GM23338 (cell line): Measurements from ENCODE around the gene SHISA8. TPM values are rescaled to one million over a fixed set of nuclear protein-coding genes. Genes with fewer than 3 reads are reported as not detected.
"Not testable (repeated sequence)": the region's sequence is repeated elsewhere in the genome, so short reads cannot be mapped to it uniquely, and the experiment has no call there.

Source experiments
- ATAC-seq: fragments of 200-7000 bp; cut with Tn5 transposase; 3 replicates; pipeline ENCODE4 v1.9.1; 2020
- DNase-seq: peaks from one replicate; pipeline ENCODE4 v3.0.0-alpha.2; 2015; ENCODE audit warnings: low spot score
- H2AFZ ChIP-seq: fragments of 200-600 bp; sonication (generic); 2 replicates; pipeline ENCODE4 v1.8.0; 2016; ENCODE audit warnings: antibody characterized with exemption, mild to moderate bottlenecking, moderate library complexity
- H3F3A ChIP-seq: fragments of 200-600 bp; sonication (generic); replicated peaks from 2 replicates; pipeline ENCODE4 v1.8.0; 2017; ENCODE audit warnings: antibody characterized with exemption, mixed run types, low read depth
- H3K27ac ChIP-seq: fragments of 200-600 bp; sonication (generic); 2 replicates; pipeline ENCODE4 v1.6.1; 2016; ENCODE audit warnings: low read depth
- H3K27me3 ChIP-seq: fragments of 200-600 bp; sonication (generic); 2 replicates; pipeline ENCODE4 v1.8.0; 2016; ENCODE audit warnings: mild to moderate bottlenecking, mixed run types, moderate library complexity; ENCODE audit not compliant: insufficient read depth
- H3K36me3 ChIP-seq: fragments of 200-600 bp; sonication (generic); 2 replicates; pipeline ENCODE4 v1.8.0; 2016; ENCODE audit warnings: mild to moderate bottlenecking; ENCODE audit not compliant: insufficient read depth
- H3K4me1 ChIP-seq: fragments of 200-600 bp; sonication (generic); 2 replicates; pipeline ENCODE4 v1.8.0; 2016; ENCODE audit warnings: mild to moderate bottlenecking, moderate library complexity; ENCODE audit not compliant: insufficient read depth
- H3K4me2 ChIP-seq: fragments of 200-600 bp; sonication (generic); 2 replicates; pipeline ENCODE4 v1.7.1; 2017; ENCODE audit warnings: mixed run types
- H3K4me3 ChIP-seq: fragments of 200-600 bp; sonication (generic); 2 replicates; pipeline ENCODE4 v1.6.1; 2016; ENCODE audit warnings: mixed run types
- H3K79me2 ChIP-seq: fragments of 200-600 bp; sonication (generic); replicated peaks from 2 replicates; pipeline ENCODE4 v1.8.0; 2017; ENCODE audit warnings: mild to moderate bottlenecking; ENCODE audit not compliant: insufficient read depth
- H3K9me2 ChIP-seq: fragments of 200-600 bp; sonication (generic); 2 replicates; pipeline ENCODE4 v1.8.0; 2017; ENCODE audit not compliant: insufficient read depth
- H4K20me1 ChIP-seq: fragments of 200-600 bp; sonication (generic); replicated peaks from 2 replicates; pipeline ENCODE4 v1.8.0; 2017; ENCODE audit warnings: mild to moderate bottlenecking; ENCODE audit not compliant: insufficient read depth
- H3K27ac Mint-ChIP-seq: 2 replicates; pipeline ENCODE4 v1.8.0; 2020; ENCODE audit warnings: inconsistent platforms, mild to moderate bottlenecking, moderate library complexity, mixed read lengths
- H3K27me3 Mint-ChIP-seq: 3 replicates; pipeline ENCODE4 v1.8.0; 2022; ENCODE audit warnings: low read depth, mild to moderate bottlenecking, moderate library complexity, mixed read lengths, inconsistent platforms; ENCODE audit not compliant: insufficient read depth, poor library complexity
- H3K36me3 Mint-ChIP-seq: 3 replicates; pipeline ENCODE4 v1.8.0; 2021; ENCODE audit warnings: low read depth, mild to moderate bottlenecking, inconsistent platforms, moderate library complexity, mixed read lengths
- H3K4me1 Mint-ChIP-seq: 3 replicates; pipeline ENCODE4 v1.8.0; 2020; ENCODE audit warnings: mild to moderate bottlenecking, inconsistent platforms, mixed read lengths
- H3K4me3 Mint-ChIP-seq: 3 replicates; pipeline ENCODE4 v1.8.0; 2021; ENCODE audit warnings: moderate library complexity, mild to moderate bottlenecking, inconsistent platforms, mixed read lengths
- H3K9me3 Mint-ChIP-seq: 3 replicates; pipeline ENCODE4 v1.8.0; 2020; ENCODE audit warnings: moderate library complexity, mild to moderate bottlenecking, inconsistent platforms, mixed read lengths
- EZH2phosphoT487 ChIP-seq: fragments of 200-600 bp; sonication (generic); IDR thresholded peaks from one replicate; pipeline ENCODE4 v1.8.1; 2018; ENCODE audit warnings: antibody characterized with exemption; ENCODE audit not compliant: unreplicated experiment
- ZNF462 ChIP-seq: fragments of 250-450 bp; sonication (Bioruptor Pico); IDR thresholded peaks from 2 replicates; pipeline ENCODE4 v1.5.0; 2020; ENCODE audit warnings: mild to moderate bottlenecking, moderate library complexity
- polyA plus RNA-seq: library from polyadenylated mRNA; unstranded; fragments of >200 nt; fragmentation: Nextera tagmentation; extraction: Ambion mirVana; gene quantifications from 2 replicates; pipeline ENCODE4 v1.2.1, GENCODE V29; 2016
- total RNA-seq: library from RNA; depleted of rRNA; stranded (reverse); fragments of >200 nt; shearing (Covaris generic); gene quantifications from 2 replicates; pipeline ENCODE4 v1.2.3, GENCODE V29; 2014

The SHISA8 gene
- total and polyA plus RNA-seq, 2 experiments from 2014 or later, result 5.1 TPM; not detected in 1

- TF ChIP-seq ZNF462 (CRISPR knock-in tag), result no peak
Measured at GRCh38 chr22:41870786-41871185, 44.1 kb downstream of the SHISA8 start (continued).

- not testable (repeated sequence) for H3K4me1 ChIP-seq, ATAC-seq, DNase-seq
Measured at GRCh38 chr22:41870081-41870480, 44.8 kb downstream of the SHISA8 start.

GRCh38 chr22:41868556-41868955 lies 46.3 kb downstream of the SHISA8 start:
- Histone ChIP-seq H3K27ac (no peak overlapping the region), H4K20me1 (peaks cover 13% of the 10 kb centered on the region), H2AFZ (no peak overlapping the region), H3K27me3 (no peaks in the 10 kb centered on the region), H3F3A (0 out of 2 replicates have a peak, but pooled peaks cover 8% of the 10 kb centered on the region), H3K79me2 (peaks cover 30% of the 10 kb centered on the region), H3K9me2 (no peaks in the 10 kb centered on the region), H3K36me3 (peaks cover 44% of the 10 kb centered on the region), H3K4me1 (no peaks in the 10 kb centered on the region), H3K4me3 (no peak overlapping the region), H3K4me2 (no peak overlapping the region)
- Mint-ChIP-seq H3K27ac (no peak overlapping the region), H3K4me1 (peaks cover under 1% of the 10 kb centered on the region; the same call in 2 of the 3 replicates), H3K27me3 (peaks cover 6% of the 10 kb centered on the region), H3K4me3 (no peak overlapping the region), H3K36me3 (peaks cover 63% of the 10 kb centered on the region), H3K9me3 (no peaks in the 10 kb centered on the region)
- no peak for ATAC-seq
- DNase-seq, result no peak
- TF ChIP-seq EZH2phosphoT487 (no peak), ZNF462 (CRISPR knock-in tag) (no peak)

More at GRCh38 chr22:41870081-41870480, 44.8 kb downstream of the SHISA8 start:
- not testable (repeated sequence) for H2AFZ ChIP-seq, H3K27ac Mint-ChIP-seq, H3K27me3 Mint-ChIP-seq, H3K9me3 Mint-ChIP-seq, H3K4me3 ChIP-seq, H3K4me1 Mint-ChIP-seq, H3K4me2 ChIP-seq, H3K9me2 ChIP-seq, H3K27me3 ChIP-seq, H3F3A ChIP-seq, H3K27ac ChIP-seq, H3K4me3 Mint-ChIP-seq
- Histone ChIP-seq H3K36me3 (peaks cover 55% of the 10 kb centered on the region), H4K20me1 (peaks cover 14% of the 10 kb centered on the region), H3K79me2 (peaks cover 17% of the 10 kb centered on the region)
- H3K36me3 Mint-ChIP-seq, result peaks cover 75% of the 10 kb centered on the region
